Right kidney (tissue), 1 donor: ENCODE measurements around the gene FBXO8.

Experiments
- DNase-seq: peaks from one replicate; pipeline ENCODE4 v3.0.0-alpha.2; 2016

FBXO8 gene

GRCh38 chr4:174245714-174246113, 37.8 kb downstream of the FBXO8 start:
- no peak for DNase-seq

GRCh38 chr4:174244441-174244840, 39.0 kb downstream of the FBXO8 start:
- no peak for DNase-seq

GRCh38 chr4:174241162-174241561, 42.3 kb downstream of the FBXO8 start:
- DNase-seq: no peak

GRCh38 chr4:174236359-174236758, 47.1 kb downstream of the FBXO8 start:
- DNase-seq: no peak

GRCh38 chr4:174230680-174231079, 52.8 kb downstream of the FBXO8 start:
- DNase-seq: no peak

GRCh38 chr4:174230148-174230547, 53.3 kb downstream of the FBXO8 start:
- no peak for DNase-seq

GRCh38 chr4:174228988-174229387, 54.5 kb downstream of the FBXO8 start:
- no peak for DNase-seq

- no peak for DNase-seq
Observed at GRCh38 chr4:174225349-174226049, 58.0 kb downstream of the FBXO8 start.

DNA sequence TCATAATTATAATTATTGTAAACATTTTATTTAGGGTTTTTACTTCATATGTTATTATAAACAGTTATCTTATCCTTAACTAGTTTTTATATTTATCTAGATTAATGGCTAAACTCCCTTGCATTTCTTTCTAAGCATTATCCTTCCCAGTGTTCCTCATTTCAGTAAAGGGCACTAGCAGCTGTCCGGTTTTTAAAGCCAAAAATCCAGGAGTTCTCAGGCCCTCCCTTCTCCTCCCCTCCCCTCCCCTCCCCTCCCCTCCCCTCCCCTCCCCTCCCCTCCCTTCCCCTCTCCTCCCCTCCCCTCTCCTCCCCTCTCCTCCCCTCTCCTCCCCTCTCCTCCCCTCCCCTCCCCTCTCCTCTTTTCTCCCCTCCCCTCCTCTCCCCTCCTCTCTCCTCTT, 58.9 kb downstream of the FBXO8 start:
- DNase-seq: no peak

GRCh38 chr4:174222266-174222872, 61.1 kb downstream of the FBXO8 start:
- no peak for DNase-seq

GRCh38 chr4:174218127-174218790, 65.2 kb downstream of the FBXO8 start:
- peak; percentile 60 for DNase-seq

GRCh38 chr4:174217273-174218126, 66.0 kb downstream of the FBXO8 start:
- DNase-seq: peak; percentile 69

GRCh38 chr4:174216799-174217272, 66.6 kb downstream of the FBXO8 start:
- peak; percentile 42 for DNase-seq

- peak; percentile 39 for DNase-seq
Observed at GRCh38 chr4:174215961-174216680, 67.3 kb downstream of the FBXO8 start.

- no peak for DNase-seq
Observed at GRCh38 chr4:174215057-174215456, 68.4 kb downstream of the FBXO8 start.

GRCh38 chr4:174214101-174214878, 69.2 kb downstream of the FBXO8 start:
- peak; percentile 58 for DNase-seq

DNA sequence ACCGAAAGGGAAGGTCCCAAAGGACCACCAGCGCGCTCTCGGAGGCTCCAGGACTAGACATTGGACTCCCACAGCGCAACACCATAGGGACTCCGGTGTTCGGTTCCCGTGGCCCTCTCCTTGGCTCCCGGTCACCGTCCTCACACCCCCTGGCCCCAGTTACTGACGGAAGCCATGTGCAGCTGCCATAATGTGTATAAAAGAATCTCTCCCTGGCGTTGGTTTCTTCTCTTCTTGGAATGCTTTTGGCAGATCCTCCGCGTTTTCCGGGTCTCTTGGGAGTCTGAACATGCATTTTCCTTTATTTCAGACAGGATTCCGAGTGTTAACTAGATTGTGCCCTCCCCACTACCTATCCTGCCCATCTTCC, 69.8 kb downstream of the FBXO8 start:
- peak; percentile 60 for DNase-seq

GRCh38 chr4:174212061-174212460, 71.4 kb downstream of the FBXO8 start:
- DNase-seq: peak; percentile 39

DNA sequence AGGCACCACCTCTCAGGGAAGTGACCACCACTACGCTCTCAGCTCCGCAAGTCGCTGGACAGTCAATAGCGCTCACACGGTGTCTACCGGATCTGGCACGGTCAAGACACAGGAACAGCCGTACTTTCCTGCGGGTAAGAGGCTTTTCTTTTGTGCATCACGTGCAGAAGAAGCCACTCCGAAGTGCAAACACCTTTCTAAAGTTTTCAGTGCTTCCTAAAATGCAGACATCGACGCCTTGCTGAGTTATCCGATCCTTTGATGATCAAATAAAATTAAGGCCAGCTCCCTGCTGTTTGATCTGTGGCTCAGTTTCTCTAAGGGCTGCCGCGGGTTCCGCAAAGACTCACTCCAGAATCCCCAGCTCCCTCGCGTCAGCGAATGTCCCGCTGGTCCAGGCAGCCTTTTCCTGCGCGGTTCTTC, 71.8 kb downstream of the FBXO8 start:
- peak; percentile 64 for DNase-seq

- no peak for DNase-seq
Observed at GRCh38 chr4:174210952-174211490, 72.4 kb downstream of the FBXO8 start.

DNA sequence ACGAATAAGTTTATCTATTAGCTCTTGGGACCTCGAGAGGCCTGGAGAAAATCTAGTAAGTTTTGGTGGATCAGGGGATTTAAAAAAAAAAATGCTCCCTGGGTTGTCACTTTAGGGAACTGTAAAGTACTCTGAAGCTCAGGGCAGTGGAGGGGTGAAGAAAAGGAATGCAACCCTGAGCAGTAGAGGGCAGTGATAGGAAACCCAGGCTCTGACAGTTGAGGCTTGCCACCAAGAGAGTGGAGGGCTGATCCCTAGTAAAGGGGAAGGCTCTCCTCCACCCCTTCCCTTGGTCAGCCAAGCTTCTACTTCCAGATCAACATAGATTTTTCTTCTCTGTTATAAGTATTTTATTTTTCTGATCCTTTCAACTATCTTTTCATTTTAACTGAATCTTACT, 73.1 kb downstream of the FBXO8 start:
- no peak for DNase-seq
